NCI-H226 (cell line): ENCODE data around the gene PRDX2.

Experiments used
- DNase-seq: peaks from one replicate; pipeline ENCODE4 v3.0.0-alpha.2; 2015

The PRDX2 gene

DNA sequence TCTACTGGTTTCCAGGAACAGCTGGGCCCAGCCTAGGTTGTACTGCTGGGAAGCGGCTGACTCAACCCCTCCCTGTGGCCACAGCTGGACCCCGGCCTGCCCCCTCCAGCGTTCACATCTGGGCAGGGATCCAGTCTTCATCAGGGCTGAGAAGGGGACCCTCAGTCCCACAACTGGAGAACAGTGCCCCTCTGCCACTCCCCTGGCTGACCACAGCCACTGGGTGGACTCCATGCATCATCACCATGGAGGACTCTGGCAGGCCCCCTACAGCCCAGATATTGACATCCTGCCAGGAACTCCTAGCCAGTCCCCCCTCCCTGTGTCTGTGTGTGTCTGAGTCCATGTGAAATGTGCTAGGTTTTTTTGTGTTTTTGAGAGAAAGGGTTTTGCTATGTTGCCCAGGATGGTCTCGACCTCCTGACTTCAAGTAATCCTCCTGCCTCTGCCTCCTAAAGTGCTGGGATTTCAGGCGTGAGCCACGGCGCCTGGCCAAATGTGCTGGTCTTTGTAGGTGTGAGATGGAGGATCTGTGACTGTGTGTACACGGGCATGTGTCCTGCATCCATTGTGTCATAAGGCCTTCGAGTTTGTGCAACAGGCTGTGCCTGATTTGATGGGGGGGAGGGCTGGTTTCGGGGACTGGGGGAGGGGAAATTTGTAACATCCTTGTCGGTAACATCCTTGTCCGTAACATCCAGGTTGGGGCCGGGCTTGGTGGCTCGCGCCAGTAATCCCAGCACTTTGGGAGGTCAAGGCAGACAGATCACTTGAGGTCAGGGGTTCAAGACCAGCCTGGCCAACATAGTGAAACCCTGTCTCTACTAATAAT lies 22.2 kb downstream of the PRDX2 start:
- peak; percentile 32 for DNase-seq

DNA sequence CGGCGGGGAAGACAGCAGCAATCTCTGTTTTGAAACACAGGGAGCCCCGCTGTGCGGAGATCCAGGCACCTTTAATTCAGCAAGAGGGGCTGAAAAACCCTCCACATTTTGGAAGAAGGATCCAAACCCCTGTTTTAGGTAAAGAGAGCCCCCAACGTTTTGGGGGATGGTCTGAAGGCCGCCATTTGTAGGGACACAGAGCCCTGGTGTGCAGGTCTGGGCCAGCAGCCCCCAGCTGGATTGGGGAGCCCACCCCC lies 22.8 kb downstream of the PRDX2 start:
- no peak for DNase-seq

DNA sequence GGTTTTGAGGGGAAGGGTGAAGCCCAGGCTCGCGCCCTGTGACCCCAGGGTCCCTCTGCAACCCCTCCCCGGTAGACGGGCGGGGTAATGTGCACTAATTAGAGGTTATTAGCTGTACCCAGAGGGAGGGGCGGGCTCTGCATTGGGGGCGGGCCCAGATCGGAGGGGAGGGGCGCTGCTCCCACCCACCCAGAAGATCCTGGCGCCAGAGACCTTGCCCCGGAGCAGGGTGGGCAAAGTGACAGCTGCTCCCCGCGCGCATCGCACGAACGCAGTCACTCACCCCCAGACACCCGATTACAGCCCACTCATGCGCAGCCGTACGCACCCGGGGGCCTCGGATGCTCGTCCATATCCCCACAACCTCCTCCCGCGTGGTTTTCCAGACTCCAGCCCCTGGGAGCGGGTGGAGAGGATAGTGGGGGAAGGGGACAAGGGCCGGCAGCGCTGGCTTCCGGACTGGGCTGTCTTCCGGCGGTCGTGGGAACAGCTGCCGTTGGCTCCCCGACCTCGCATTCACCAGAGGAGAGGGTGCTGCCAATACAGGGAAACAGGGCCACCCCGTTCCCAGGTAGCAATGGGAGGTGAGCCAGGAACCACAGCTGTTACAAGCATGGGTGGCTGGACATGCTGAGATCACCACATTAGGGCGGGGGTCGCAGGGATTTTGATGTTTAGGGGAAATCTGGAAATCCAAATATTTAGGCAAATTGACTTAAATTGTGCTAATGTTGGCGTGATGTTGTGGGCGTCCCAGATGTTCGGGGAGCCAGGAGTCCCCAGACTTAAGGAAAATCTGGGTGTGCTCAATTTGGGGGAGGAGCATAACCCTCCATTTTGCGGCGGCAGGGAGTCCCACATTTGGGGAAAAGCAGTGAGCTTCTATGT lies 23.3 kb downstream of the PRDX2 start:
- DNase-seq: peak; percentile 76

DNA sequence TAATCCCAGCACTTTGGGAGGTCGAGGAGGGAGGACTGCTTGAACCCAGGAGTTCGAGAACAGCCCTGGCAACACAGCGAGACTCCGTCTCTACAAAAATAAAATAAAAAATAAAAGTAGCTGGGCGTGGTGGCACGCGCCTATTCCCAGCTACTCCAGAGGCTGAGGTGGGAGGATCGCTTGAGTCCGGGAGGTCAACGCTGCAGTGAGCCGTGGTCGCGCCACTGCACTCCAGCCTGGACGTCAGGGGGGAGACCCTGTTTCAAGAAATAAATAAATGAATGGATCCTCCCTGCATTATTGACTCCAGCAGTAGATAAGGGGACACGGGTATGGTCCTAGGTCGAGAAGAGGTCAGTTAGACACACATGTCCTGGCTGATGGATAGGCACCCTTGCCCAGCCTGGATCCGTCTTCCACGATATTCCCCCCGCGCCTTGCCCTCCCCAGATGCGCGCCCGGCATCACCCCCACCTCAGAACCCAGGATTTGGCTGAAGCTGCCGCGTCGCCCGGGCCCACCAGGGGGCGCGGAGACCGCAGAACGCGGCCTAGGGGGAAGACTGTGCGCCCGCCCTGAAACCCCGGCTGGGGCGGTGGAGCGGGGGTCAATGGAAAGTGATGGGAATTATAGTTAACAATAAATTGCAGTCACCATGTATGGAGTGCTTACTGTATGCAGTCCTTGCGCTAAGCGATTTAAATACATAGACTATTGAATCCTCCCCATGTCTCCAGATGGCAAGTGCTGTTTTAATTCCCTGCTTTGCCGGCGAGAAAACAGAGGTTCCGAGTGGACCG lies 24.2 kb downstream of the PRDX2 start:
- DNase-seq: peak; percentile 52

DNA sequence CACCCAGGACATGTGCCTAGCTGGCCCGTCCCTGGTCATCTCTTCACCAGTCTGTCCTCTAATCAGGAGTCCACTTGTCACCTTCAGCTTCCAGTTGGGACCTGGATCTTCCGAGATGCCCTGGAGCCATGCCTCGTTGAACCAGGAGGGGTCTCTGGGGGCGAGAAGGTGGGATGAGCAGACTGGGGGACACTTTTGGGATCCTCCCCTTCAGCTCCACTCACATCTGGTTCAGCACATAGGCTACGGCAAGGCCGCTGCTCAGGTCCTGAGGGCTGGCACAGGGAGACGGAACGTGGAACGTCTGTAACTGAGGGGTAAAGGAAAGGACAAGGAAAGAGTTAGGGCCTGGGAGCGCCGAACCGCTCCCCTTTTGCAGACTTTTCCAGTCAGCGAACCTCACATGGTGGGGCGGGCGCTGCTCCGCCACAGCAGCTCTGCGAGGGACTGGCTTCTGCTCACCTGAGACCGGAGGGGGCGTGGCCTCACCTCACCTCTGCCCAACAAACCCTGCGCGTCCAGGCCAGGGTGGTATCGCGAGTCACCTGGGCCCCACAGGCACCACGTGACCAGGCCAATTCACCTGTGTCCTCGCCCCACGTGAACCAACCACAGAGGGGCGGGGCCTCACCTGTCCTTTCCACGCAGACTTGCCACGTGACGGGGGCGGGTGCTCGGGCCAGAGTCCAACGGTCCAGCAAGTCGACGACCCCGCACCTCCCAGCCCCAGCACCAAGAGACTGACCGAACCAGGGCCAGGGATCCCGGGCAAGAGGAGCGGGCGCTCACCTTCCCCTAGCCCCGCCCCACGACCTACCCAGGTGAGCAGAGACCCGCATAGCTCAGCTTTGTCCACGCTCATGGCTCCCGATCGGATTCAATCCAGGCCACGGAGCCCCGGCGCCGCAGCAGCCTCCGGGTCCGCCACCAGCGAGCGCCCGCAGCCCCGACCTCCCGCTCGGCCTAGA lies 26.7 kb downstream of the PRDX2 start, which contains the start of gene HOOK2:
HOOK2 (minus strand) TSS at position 965 of the 968 bp plus-strand sequence; CDS start at position 862, 103 bp downstream.
- no peak for DNase-seq

DNA sequence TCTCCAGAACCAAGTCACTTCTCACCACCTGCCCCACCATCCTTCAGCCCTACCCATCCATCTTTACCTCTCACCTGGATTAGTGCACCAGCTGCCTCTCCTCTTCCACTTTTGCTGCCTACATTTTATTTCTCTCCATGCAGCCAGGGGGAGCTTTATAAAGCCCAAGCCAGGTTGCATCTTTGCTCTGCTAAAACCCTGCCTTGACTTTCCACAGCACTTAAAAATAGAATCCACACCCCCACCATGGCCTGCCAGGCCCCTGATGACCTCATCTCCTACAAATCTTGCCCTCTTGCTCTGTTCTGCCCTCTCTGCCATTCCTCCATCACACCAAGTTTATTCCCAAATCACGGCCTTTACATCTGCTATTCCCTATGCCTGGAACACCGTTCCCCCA lies 28.0 kb downstream of the PRDX2 start:
- no peak for DNase-seq

DNA sequence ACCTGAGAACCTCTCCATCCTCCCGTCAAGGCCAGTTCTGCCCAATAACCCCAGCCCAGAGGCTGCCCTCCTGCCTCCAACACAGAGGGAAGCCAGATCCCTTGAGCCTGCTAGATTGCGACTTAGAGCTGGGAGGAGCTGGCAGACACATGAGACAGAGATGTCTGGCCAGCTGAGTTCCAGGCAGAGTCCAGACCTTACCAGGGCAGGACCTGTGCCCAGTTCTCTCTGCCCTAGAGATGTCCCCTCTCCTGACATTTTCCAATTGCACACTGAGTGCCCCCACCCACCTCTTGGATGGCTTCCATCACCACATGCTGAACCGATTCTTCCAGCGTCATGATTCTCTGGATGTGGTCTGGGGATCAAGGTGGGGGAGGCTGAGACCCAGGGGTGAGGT lies 29.3 kb downstream of the PRDX2 start:
- no peak for DNase-seq

DNA sequence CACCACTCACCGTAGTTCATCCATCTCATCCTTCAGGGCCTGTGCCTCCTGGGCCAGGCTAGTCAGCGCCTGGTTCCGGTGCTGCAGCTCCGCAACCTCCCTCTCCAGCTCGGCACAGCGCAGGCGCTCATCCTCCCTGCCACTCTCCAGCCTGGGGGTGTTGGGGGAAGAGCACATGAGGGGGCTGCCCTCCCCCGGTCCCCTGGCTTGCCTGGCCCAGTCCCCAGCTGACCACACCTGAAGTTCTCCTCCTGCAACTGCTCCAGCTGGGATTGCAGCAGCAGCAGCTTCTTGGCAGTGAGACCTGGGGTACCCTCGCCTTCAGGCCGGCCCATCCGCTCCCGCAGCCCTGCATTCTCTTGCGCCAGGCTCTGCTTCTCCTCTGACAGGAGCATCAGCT lies 30.7 kb downstream of the PRDX2 start:
- no peak for DNase-seq

DNA sequence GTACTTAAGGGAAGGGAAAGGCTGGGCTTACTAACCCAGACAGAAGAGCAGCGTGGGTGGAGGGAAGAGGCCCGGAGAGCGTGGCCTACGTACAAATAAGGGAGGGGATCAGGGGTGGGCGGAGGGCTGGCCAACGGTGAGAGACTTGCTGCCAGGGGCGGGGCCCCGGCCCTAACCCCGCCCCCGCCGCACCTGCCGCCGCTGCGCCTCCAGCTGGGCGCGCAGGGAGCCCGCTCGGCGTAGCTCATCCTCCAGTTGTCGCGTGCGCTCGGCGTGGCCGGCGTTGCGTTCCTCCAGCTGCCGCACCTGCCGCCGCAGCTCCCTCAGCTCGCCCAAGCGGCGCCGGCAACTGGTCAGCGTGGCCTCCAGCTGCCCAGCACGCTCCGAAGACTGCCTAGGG lies 31.9 kb downstream of the PRDX2 start:
- DNase-seq: no peak

DNA sequence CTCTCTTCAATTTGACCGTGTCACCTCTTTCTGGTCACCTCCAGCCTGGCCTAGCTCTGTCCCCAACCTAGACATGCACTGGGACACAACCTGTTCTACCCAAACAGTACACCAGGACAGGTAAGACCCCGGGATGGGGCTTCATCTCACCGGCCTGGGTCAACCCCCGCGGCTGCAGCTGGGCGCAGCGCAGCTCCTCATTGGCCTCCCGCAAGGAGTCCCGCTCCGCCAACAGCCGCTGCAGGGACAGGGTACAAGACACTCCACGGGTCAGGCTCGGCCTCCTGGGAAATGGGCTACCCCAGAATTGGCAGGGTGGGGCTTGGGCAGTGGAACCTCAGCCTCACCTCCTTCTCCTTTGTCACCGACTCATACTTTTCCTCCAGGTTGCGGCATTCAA lies 33.9 kb downstream of the PRDX2 start:
- DNase-seq: no peak

DNA sequence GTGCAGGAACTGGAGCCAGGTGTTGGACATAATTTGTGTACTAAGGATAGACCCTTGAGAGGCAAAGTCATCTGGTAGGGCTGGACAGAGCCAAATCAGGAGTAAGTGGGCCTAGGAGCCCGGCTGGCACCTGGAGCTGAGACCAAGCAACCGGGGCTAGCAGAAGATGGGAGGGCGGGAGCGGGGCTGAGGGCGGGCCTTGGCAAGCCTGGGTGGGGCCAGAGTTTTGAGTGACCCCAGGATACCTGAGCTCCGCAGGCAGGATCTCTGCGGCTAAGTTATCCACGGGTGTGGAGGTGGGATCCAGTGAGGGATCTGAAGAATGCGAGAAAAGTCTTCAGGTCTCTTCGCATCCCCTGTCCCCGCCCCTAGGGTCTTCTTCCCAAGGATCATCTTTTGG lies 34.5 kb downstream of the PRDX2 start:
- no peak for DNase-seq

DNA sequence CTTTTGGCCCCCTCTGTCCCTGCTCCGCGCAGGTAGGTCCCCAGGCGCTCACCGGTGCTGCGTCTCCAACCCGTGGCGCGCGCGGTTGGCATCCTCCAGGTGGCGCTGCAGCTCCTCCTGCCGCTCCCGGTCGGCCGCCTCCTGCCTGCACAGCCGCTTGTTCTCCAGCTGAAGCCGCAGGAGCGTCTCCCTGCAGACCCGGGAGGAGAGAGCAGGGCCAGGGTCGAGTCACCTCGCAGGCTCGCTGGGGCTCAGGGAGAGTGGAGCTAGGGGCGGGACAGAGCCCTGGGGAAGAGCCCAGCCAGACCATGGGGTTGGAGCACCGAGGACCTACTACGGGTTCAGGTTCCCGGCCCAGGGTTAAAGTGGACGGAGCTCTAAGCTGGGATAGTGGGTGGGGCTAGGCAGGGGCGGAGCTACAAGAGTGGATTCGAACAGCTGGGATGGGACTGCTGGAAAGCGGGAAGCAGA lies 35.5 kb downstream of the PRDX2 start:
- peak; percentile 35 for DNase-seq

DNA sequence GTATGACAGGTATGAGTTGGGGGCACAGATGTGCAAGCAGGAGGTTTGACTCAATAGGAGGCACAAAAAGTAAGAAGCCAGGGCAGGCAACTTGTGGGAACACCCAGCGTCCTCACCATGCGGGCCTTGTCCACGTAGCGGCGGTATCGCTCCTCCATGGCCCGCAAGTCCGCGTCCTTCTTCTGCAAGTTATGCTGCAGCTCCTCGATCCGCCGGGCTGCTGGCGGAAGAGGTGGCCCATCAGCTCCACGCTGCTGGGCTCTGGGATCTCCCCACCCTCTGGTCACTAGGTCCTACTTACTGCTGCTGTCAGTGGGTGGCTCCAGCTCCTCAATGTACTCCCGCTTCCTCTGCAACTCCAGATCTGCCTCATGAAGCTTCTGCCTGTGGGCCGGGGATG lies 36.9 kb downstream of the PRDX2 start:
- no peak for DNase-seq

DNA sequence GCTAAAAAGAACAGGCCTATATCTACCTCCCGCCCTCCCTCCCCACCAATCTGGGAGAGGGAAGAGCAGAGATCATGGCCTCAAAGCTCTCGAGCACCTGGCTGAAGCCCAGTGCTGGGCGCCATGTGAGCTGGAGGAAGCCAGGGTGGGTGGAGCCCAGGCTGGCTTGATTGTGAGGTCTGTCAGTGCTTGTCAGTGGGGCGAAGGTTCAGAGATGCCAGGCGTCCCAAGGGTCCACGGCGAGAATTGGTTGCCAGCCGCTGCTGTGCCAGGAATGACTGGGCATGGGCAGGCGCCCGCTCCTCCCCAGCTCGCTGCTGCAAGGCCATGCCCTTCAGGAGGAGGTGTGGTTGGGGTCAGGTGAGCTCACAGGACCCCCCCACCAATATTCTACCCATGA lies 38.5 kb downstream of the PRDX2 start:
- no peak for DNase-seq

DNA sequence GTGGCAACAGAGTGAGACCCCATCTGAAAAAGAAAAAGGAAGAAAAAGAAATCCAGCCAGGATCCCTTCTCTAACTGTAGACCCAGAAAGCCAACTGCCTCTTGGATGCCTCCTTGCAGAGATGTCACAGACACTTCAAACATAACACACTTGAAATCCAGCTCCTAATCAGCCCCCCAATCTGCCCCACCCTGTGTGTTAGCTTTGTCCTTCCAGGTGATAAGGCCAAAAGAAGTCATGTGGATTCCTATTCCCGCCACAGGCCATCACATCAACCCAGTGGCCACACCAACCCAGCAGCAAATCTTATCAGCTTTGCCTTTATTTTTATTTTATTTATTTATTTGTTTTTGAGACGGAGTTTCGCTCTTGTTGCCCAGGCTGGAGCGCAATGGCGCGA lies 41.9 kb downstream of the PRDX2 start:
- no peak for DNase-seq

DNA sequence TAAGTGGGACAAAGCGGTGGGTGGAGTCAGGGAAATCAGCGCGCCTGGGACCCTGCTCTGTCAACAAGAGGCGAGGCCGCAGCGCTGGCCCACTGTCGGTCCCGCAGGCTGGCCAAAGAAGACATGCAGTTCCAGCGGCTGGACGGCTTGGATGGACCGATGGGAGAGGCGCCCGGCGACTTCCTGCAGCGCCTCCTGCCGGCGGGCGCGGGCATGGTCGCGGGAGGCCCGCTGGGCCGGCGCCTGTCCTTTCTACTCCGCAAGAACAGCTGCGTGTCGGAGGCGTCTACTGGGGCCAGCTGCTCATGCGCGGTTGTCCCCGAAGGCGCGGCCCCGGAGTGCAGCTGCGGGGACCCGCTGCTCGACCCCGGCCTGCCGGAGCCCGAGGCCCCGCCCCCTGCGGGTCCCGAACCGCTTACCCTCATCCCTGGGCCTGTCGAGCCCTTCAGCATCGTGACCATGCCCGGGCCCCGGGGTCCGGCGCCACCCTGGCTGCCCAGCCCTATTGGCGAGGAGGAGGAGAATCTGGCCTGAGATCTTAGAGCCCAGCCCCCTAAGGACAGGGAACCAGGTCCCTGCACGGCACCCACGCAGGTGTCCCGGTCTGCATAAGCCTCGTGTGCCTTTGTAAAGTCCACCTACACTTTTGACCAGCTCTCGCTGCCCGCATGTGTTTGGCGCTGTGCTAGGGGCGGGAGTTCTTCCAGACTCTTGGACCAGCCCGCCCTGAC lies 43.9 kb downstream of the PRDX2 start:
- peak; percentile 26 for DNase-seq

DNA sequence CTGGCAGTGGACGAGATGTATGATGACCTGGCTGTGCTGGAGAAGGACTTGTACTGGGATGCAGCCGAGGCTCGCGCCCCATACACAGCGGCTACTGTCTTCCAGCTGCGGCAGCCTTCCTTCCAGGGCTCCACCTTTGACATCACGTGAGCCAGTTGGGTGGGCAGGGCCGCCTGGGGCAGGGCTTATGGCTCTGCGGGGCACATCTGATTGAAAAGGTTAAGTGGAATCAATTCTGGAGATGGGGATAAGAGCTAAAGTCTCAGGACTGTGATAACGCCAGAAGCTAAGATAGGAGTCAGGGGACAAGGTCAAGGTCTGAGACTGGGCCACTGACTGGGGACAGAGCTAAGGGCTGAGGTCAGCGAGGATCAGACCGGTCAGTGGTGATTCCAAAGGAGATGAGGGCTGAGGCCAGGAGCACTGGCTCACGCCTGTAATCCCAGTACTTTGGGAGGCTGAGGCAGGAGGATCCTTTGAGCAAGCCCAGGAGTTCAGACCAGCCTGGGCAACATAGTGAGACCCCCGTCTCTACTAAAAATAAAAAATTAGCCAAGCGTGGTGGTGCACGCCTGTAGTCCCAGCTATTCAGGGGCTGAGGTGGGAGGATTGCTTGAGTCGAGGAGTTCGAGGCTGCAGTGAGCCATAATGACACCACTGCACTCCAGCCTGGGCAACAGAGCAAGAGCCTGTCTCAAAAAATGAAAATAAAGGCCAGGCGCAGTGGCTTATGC lies 45.3 kb downstream of the PRDX2 start:
- no peak for DNase-seq

DNA sequence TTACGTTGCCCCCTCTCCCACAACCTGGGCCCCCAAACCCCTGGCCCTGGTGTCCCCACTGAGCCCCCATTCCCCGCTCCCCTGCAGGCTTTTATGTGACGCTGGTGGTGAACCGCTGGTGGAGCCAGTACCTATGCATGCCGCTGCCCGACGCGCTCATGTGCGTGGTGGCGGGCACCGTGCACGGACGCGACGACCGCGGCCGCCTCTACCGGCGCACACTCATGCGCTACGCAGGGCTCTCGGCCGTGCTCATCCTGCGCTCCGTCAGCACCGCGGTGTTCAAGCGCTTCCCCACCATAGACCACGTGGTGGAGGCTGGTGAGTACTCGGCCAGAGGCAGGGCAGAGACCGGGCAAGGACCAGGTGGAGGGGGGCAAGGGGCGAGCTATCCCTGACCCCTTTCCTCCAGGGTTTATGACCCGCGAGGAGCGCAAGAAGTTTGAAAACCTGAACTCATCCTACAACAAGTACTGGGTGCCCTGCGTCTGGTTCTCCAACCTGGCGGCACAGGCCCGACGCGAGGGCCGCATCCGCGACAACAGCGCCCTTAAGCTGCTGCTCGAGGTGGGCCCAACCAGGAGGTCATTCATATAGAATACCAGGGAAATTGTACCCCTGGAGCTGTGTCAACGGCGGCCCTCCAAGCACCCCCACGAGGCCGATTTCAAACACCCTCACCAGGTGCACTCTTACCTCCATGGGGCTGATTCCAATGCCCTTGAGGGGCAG lies 47.0 kb downstream of the PRDX2 start:
- no peak for DNase-seq

DNA sequence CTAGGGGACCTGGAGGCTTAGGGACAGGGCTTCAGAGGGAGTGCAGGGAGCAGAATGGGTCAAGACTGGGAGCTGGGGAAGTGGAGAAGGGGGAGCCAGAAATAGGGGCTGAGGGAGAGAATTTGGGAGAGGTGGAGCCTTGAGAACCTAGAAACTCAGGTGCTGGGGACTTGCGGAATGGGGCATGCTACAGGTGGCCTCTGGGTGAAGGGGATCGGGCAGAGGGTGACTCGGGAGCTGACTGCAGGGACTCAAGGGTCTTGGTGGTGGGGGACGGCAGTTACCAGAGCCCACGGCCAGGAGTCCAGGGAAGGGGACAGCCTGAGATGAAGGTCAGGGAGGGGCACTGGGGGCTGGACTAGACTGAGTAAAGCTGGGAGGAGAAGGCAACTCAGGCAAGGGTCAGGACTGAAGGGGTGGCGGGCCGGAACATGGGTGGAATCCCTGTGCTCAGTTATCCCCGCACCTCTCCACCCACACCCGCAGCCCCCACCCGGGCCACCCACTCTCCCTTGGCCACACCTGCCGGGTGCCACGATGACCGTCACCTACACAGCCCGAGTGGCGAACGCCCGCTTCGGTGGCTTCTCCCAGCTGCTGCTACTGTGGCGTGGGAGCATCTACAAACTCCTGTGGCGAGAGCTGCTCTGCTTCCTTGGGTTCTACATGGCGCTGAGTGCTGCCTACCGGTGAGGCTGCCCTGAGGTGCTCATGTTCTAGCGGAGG lies 49.4 kb downstream of the PRDX2 start:
- DNase-seq: no peak
